Keratinocyte (primary cell): ENCODE data around the gene RPL27A. TPM values are rescaled to one million over a fixed set of nuclear protein-coding genes. Genes with fewer than 3 reads are reported as not detected.

ENCODE experiments used
- DNase-seq: peaks from one replicate; pipeline ENCODE4 v3.0.0-alpha.2; 2011; ENCODE audit warnings: low read depth, missing footprints, low spot score
- FAIRE-seq: peaks from 2 replicates; lab custom pipeline; 2011; peaks lifted over from hg19 to GRCh38; lab: Jason Lieb, UNC
- H2AFZ ChIP-seq: 2 replicates; pipeline ENCODE4 v1.6.0; 2012; ENCODE audit warnings: low read length, control low read depth, inconsistent platforms; ENCODE audit not compliant: control insufficient read depth
- H3K27ac ChIP-seq: 2 replicates; pipeline ENCODE4 v1.5.1; 2011; ENCODE audit warnings: low read length; ENCODE audit not compliant: control insufficient read depth, insufficient read depth
- H3K27me3 ChIP-seq: 3 replicates; pipeline ENCODE4 v1.6.0; 2011; ENCODE audit warnings: low read length; ENCODE audit not compliant: control insufficient read depth, insufficient read depth; ENCODE audit errors: extremely low read depth
- H3K36me3 ChIP-seq, 2 experiments: 2 replicates in 1 of 2; 3 replicates in 1 of 2; pipeline ENCODE4 v1.5.1; 2011; ENCODE audit warnings: low read length in 2 of 2, mild to moderate bottlenecking in 1 of 2; ENCODE audit not compliant: control insufficient read depth in 2 of 2, insufficient read depth in 2 of 2; ENCODE audit errors: extremely low read depth in 1 of 2
- H3K4me1 ChIP-seq: 3 replicates; pipeline ENCODE4 v1.5.1; 2011; ENCODE audit warnings: low read length; ENCODE audit not compliant: control insufficient read depth, insufficient read depth; ENCODE audit errors: extremely low read depth
- H3K4me2 ChIP-seq: 3 replicates; pipeline ENCODE4 v1.6.0; 2011; ENCODE audit warnings: low read depth, low read length; ENCODE audit not compliant: control insufficient read depth, insufficient read depth; ENCODE audit errors: extremely low read depth
- H3K4me3 ChIP-seq, 3 experiments: fragments of 200-600 bp in 1 of 3; sonication (generic) in 1 of 3; 2 replicates in 2 of 3; 3 replicates in 1 of 3; pipeline ENCODE4 v1.5.1; 2011 to 2016; ENCODE audit warnings: low read length in 3 of 3, mild to moderate bottlenecking in 3 of 3, control low read depth in 2 of 3, inconsistent platforms in 1 of 3, low read depth in 1 of 3, mixed read lengths in 1 of 3, mixed run types in 1 of 3, moderate library complexity in 1 of 3; ENCODE audit not compliant: control insufficient read depth in 2 of 3, insufficient read depth in 2 of 3; ENCODE audit errors: extremely low read depth in 1 of 3
- H3K79me2 ChIP-seq: 2 replicates; pipeline ENCODE4 v1.6.0; 2012; ENCODE audit warnings: low read length; ENCODE audit not compliant: control insufficient read depth, insufficient read depth
- H3K9ac ChIP-seq: 3 replicates; pipeline ENCODE4 v1.6.0; 2011; ENCODE audit warnings: low read length; ENCODE audit not compliant: control insufficient read depth, insufficient read depth; ENCODE audit errors: extremely low read depth
- H3K9me1 ChIP-seq: 3 replicates; pipeline ENCODE4 v1.6.0; 2011; ENCODE audit warnings: low read length; ENCODE audit not compliant: control insufficient read depth, insufficient read depth; ENCODE audit errors: extremely low read depth
- H3K9me3 ChIP-seq: 2 replicates; pipeline ENCODE4 v1.5.1; 2012; ENCODE audit warnings: low read depth, low read length; ENCODE audit not compliant: control insufficient read depth
- H4K20me1 ChIP-seq: 3 replicates; pipeline ENCODE4 v1.6.0; 2011; ENCODE audit warnings: low read length; ENCODE audit not compliant: control insufficient read depth, insufficient read depth; ENCODE audit errors: extremely low read depth
- EZH2 ChIP-seq: IDR thresholded peaks from one replicate; pipeline ENCODE4 v1.6.1; 2012; ENCODE audit warnings: inconsistent platforms, mild to moderate bottlenecking, low read length, moderate library complexity
- dilution Hi-C: fragments of 300-500 bp; cut with MboI; formaldehyde crosslinking; loops from one replicate; pipeline ENCODE4 v1.7.0; 2020; ENCODE audit warnings: low sequenced_read_pairs; ENCODE audit not compliant: extremely low pct_ligation_motif_present
- polyA plus RNA-seq, 5 experiments: library from polyadenylated mRNA; depleted of rRNA in 3 of 5; stranded (reverse) in 3 of 5; stranded (forward) in 1 of 5; unstranded in 1 of 5; fragments of >200 nt; gene quantifications; 1 replicate in 1 of 5; 2 replicates in 3 of 5; 3 replicates in 1 of 5; pipeline versions ENCODE4 v1.2.1 to v1.2.3, GENCODE V29; 2011 to 2012; ENCODE audit warnings: missing spikeins in 2 of 5, low read depth in 1 of 5, low replicate concordance in 1 of 5
- TF ChIP-seq, protein P1 (sequence below), 3 experiments: IDR thresholded peaks in 1 of 3; conservative IDR thresholded peaks in 1 of 3; optimal IDR thresholded peaks in 1 of 3; 2 replicates in 2 of 3; 3 replicates in 1 of 3; pipeline versions ENCODE3 to v1.5.1; 2011; ENCODE audit warnings: low read length in 3 of 3, mild to moderate bottlenecking in 3 of 3, moderate library complexity in 2 of 3, control low read depth in 1 of 3, inconsistent platforms in 1 of 3; ENCODE audit not compliant: insufficient read depth in 2 of 3; ENCODE audit errors: extremely low read depth in 1 of 3

The RPL27A gene
- polyA plus RNA-seq, 1 donor (not counting 4 experiments of a cell fraction or from before 2014, with no cell fraction given): 1,483 TPM

DNA sequence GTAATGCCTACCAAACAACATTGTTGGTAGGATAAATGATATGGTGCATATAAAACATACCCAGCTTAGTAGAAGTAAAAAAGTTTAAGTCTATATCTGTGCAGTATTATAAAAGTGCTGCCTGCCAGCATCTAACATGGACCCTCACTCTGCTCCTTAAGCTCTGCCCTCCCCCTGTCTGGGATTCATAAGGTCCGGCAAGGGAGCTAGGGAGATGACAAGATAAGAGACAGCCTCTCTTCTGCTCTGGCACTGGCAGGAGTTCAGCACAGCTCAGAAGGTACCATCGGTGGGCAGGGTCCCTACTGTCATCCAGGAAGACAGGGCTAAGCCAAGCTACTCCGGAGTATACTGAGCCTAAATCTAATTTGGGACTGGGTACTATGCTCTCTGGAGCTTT, 42.9 kb upstream of the RPL27A start:
- Histone ChIP-seq H3K27ac (no peak overlapping the region), H3K9me1 (no peaks in the 10 kb centered on the region), H3K9ac (no peak overlapping the region), H3K79me2 (no peaks in the 10 kb centered on the region), H3K27me3 (no peaks in the 10 kb centered on the region), H3K36me3 (peaks cover 14 to 29% of the 10 kb centered on the region in 2 experiments), H4K20me1 (no peaks in the 10 kb centered on the region), H3K4me2 (no peak overlapping the region), H3K4me1 (no peaks in the 10 kb centered on the region), H2AFZ (no peak overlapping the region), H3K9me3 (no peaks in the 10 kb centered on the region), H3K4me3 (no peak overlapping the region)
- dilution Hi-C loops: no loop called here
- FAIRE-seq (no peak), DNase-seq (no peak)
- TF ChIP-seq, protein P1, sequence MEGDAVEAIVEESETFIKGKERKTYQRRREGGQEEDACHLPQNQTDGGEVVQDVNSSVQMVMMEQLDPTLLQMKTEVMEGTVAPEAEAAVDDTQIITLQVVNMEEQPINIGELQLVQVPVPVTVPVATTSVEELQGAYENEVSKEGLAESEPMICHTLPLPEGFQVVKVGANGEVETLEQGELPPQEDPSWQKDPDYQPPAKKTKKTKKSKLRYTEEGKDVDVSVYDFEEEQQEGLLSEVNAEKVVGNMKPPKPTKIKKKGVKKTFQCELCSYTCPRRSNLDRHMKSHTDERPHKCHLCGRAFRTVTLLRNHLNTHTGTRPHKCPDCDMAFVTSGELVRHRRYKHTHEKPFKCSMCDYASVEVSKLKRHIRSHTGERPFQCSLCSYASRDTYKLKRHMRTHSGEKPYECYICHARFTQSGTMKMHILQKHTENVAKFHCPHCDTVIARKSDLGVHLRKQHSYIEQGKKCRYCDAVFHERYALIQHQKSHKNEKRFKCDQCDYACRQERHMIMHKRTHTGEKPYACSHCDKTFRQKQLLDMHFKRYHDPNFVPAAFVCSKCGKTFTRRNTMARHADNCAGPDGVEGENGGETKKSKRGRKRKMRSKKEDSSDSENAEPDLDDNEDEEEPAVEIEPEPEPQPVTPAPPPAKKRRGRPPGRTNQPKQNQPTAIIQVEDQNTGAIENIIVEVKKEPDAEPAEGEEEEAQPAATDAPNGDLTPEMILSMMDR (optimal IDR thresholded peaks at IDR 0.05 in 1 of 3, IDR thresholded peaks at IDR 0.05 in 1 of 3, conservative IDR thresholded peaks at IDR 0.05 in 1 of 3; ENCODE audit: extremely low read depth in 1 of 3, insufficient read depth in 2 of 3, low read length in 3 of 3): no peak
- TF ChIP-seq EZH2: no peak

DNA sequence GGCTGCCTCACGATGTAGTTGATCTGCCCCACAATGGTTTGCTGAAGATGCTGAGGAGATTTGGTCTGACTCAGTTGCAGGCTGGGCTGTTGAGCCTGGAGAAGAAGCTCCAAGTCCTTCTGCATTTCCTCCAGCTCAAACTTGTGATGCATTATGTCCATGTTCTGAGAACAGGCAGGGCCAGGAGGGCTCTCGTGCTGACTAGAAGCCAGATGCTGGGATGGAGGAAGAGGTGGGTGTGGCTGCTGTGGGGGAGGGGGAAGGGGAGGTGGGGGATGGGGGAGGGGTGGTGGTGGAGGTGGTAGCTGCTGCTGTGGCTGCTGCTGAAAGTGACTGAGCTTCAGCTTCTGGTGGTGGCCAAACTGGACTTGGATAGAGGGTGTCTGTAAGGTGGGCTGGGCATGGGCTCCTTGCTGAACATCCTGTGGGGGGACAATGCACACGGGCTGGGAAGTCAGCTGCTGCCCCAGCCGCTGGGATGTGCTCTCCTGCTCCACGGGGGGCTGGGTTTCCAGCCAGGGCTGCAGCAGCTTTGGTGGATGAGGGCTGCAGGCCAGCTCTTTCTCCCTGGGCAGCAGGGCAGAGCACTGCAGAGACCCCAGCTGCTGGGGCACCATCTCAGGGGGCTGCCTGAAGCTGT, 42.2 kb upstream of the RPL27A start:
- DNase-seq: no peak
- H3K4me1 ChIP-seq: no peaks in the 10 kb centered on the region
- no peak for FAIRE-seq
- no peak overlapping the region for H3K4me2 ChIP-seq
- dilution Hi-C loops: no loop called here
- H3K36me3 ChIP-seq: peaks cover 14 to 30% of the 10 kb centered on the region in 2 experiments
- H3K27ac ChIP-seq: no peak overlapping the region
- no peaks in the 10 kb centered on the region for H3K27me3 ChIP-seq
- H3K4me3 ChIP-seq: no peak overlapping the region
- TF ChIP-seq EZH2: no peak
- TF ChIP-seq, protein P1 (optimal IDR thresholded peaks at IDR 0.05 in 1 of 3, IDR thresholded peaks at IDR 0.05 in 1 of 3, conservative IDR thresholded peaks at IDR 0.05 in 1 of 3; ENCODE audit: extremely low read depth in 1 of 3, insufficient read depth in 2 of 3, low read length in 3 of 3): no peak
- no peaks in the 10 kb centered on the region for H3K9me3 ChIP-seq
- no peaks in the 10 kb centered on the region for H4K20me1 ChIP-seq
- no peaks in the 10 kb centered on the region for H3K9me1 ChIP-seq
- no peak overlapping the region for H2AFZ ChIP-seq
- H3K9ac ChIP-seq: no peak overlapping the region
- no peaks in the 10 kb centered on the region for H3K79me2 ChIP-seq
